IMR-90 (cell line): ENCODE measurements around the gene FXN. TPM values are rescaled to one million over a fixed set of nuclear protein-coding genes. Genes with fewer than 3 reads are reported as not detected.

Source experiments
- ATAC-seq: fragments of 200-7000 bp; cut with Tn5 transposase; 2 replicates; pipeline ENCODE4 v1.9.1; 2020; ENCODE audit warnings: low read depth, mild to moderate bottlenecking, moderate library complexity
- BruUV-seq: library from RNA; stranded (reverse); fragments of 400-500 nt; replicated peaks from 2 replicates; lab custom pipeline; 2021; lab: Mats Ljungman, UMichigan
- CTCF ChIA-PET: fragments of 300-600 bp; formaldehyde crosslinking; extraction: SDS; loops from one replicate; lab custom pipeline; 2021; ENCODE audit warnings: antibody characterized with exemption; lab: Yijun Ruan, JAX
- POLR2A ChIA-PET: fragments of 300-600 bp; sonication (Branson Sonifier 250); formaldehyde crosslinking; loops from one replicate; lab custom pipeline; 2022; ENCODE audit warnings: antibody characterized with exemption; ENCODE audit not compliant: unreplicated experiment; lab: Charles Lee
- DNase-seq: peaks from one replicate; pipeline ENCODE4 v3.0.0; 2013
- H2AFZ ChIP-seq: replicated peaks from 2 replicates; pipeline ENCODE3; 2013; ENCODE audit warnings: low read length, mild to moderate bottlenecking; ENCODE audit not compliant: poor library complexity
- H2AK5ac ChIP-seq: 2 replicates; pipeline ENCODE4 v1.6.1; 2013; ENCODE audit warnings: low read depth, low read length, inconsistent platforms
- H2AK9ac ChIP-seq: replicated peaks from 2 replicates; pipeline ENCODE3; 2013; ENCODE audit warnings: mild to moderate bottlenecking, low read depth, low read length, moderate library complexity; ENCODE audit not compliant: poor library complexity
- H2BK120ac ChIP-seq: 2 replicates; pipeline ENCODE4 v1.6.1; 2013; ENCODE audit warnings: low read depth, low read length, inconsistent platforms
- H2BK15ac ChIP-seq: 3 replicates; pipeline ENCODE4 v1.6.1; 2013; ENCODE audit warnings: low read depth, low read length, inconsistent platforms
- H2BK20ac ChIP-seq: 2 replicates; pipeline ENCODE4 v1.6.1; 2013; ENCODE audit warnings: low read depth, mild to moderate bottlenecking, inconsistent platforms, low read length, moderate library complexity
- H2BK5ac ChIP-seq: 2 replicates; pipeline ENCODE4 v1.6.1; 2013; ENCODE audit warnings: mild to moderate bottlenecking, low read depth, low read length, inconsistent platforms; ENCODE audit not compliant: poor library complexity, severe bottlenecking
- H3K14ac ChIP-seq: replicated peaks from 2 replicates; pipeline ENCODE4 v1.6.1; 2013; ENCODE audit warnings: low read depth, low read length, inconsistent platforms
- H3K18ac ChIP-seq: 2 replicates; pipeline ENCODE4 v1.6.1; 2013; ENCODE audit warnings: low read depth, low read length, control low read depth
- H3K23ac ChIP-seq: 2 replicates; pipeline ENCODE4 v1.6.1; 2013; ENCODE audit warnings: low read depth, low read length, inconsistent platforms
- H3K27ac ChIP-seq: 2 replicates; pipeline ENCODE4 v1.5.1; 2013; ENCODE audit warnings: mild to moderate bottlenecking, control low read depth, low read length; ENCODE audit not compliant: insufficient read depth
- H3K27me3 ChIP-seq: 2 replicates; pipeline ENCODE4 v1.6.1; 2013; ENCODE audit warnings: low read length; ENCODE audit not compliant: control insufficient read depth, insufficient read depth
- H3K36me3 ChIP-seq: 2 replicates; pipeline ENCODE4 v1.6.1; 2013; ENCODE audit warnings: low read length, mixed read lengths; ENCODE audit not compliant: control insufficient read depth, insufficient read depth
- H3K4ac ChIP-seq: 2 replicates; pipeline ENCODE4 v1.6.1; 2013; ENCODE audit warnings: low read depth, low read length, inconsistent platforms
- H3K4me1 ChIP-seq: 2 replicates; pipeline ENCODE4 v1.6.1; 2013; ENCODE audit warnings: low read length, mixed read lengths; ENCODE audit not compliant: control insufficient read depth, insufficient read depth
- H3K4me2 ChIP-seq: 2 replicates; pipeline ENCODE4 v1.6.1; 2013; ENCODE audit warnings: low read depth, mild to moderate bottlenecking, control low read depth, low read length, moderate library complexity
- H3K4me3 ChIP-seq: 2 replicates; pipeline ENCODE4 v1.5.1; 2013; ENCODE audit warnings: low read depth, mild to moderate bottlenecking, control low read depth, low read length, moderate library complexity; ENCODE audit not compliant: insufficient read depth
- H3K56ac ChIP-seq: 2 replicates; pipeline ENCODE4 v1.6.1; 2013; ENCODE audit warnings: low read length, inconsistent platforms; ENCODE audit not compliant: insufficient read depth; ENCODE audit errors: extremely low read depth
- H3K79me1 ChIP-seq, 2 experiments: 2 replicates each; pipeline ENCODE4 v1.6.1; 2013; ENCODE audit warnings: low read length in 2 of 2, inconsistent platforms in 1 of 2, low read depth in 1 of 2
- H3K9ac ChIP-seq: 2 replicates; pipeline ENCODE4 v1.6.1; 2013; ENCODE audit warnings: low read depth, low read length, control low read depth
- H3K9me1 ChIP-seq: 2 replicates; pipeline ENCODE4 v1.6.1; 2013; ENCODE audit warnings: low read length, inconsistent platforms; ENCODE audit not compliant: insufficient read depth
- H3K9me3 ChIP-seq: 2 replicates; pipeline ENCODE4 v1.6.1; 2013; ENCODE audit warnings: low read length; ENCODE audit not compliant: control insufficient read depth, insufficient read depth
- H4K20me1 ChIP-seq: 2 replicates; pipeline ENCODE4 v1.6.1; 2013; ENCODE audit warnings: low read length, inconsistent platforms; ENCODE audit not compliant: insufficient read depth
- H4K5ac ChIP-seq: 2 replicates; pipeline ENCODE4 v1.6.1; 2013; ENCODE audit warnings: mild to moderate bottlenecking, low read depth, low read length, control low read depth
- H4K8ac ChIP-seq, 2 experiments: 2 replicates each; pipeline ENCODE4 v1.6.1; 2013; ENCODE audit warnings: low read depth in 2 of 2, low read length in 2 of 2, control low read depth in 1 of 2, inconsistent platforms in 1 of 2
- H4K91ac ChIP-seq: 2 replicates; pipeline ENCODE4 v1.6.1; 2013; ENCODE audit warnings: low read depth, low read length, inconsistent platforms; ENCODE audit not compliant: insufficient read depth
- BHLHE40 ChIP-seq: fragments of 150-350 bp; IDR thresholded peaks from 2 replicates; pipeline ENCODE4 v1.6.1; 2016; ENCODE audit warnings: mild to moderate bottlenecking, low read depth, low read length
- CEBPB ChIP-seq: IDR thresholded peaks from 2 replicates; pipeline ENCODE4 v1.6.1; 2012; ENCODE audit warnings: low read depth, low read length, improper control_type of control experiment
- CHD1 ChIP-seq: IDR thresholded peaks from 2 replicates; pipeline ENCODE4 v1.6.1; 2012; ENCODE audit warnings: low read depth, low read length, improper control_type of control experiment
- FOS ChIP-seq: fragments of 150-350 bp; IDR thresholded peaks from 2 replicates; pipeline ENCODE4 v1.6.1; 2016; ENCODE audit warnings: low read depth, low read length
- MAFK ChIP-seq: IDR thresholded peaks from 2 replicates; pipeline ENCODE4 v1.6.1; 2012; ENCODE audit warnings: low read depth, low read length, improper control_type of control experiment
- MAZ ChIP-seq: IDR thresholded peaks from 2 replicates; pipeline ENCODE4 v1.6.1; 2012; ENCODE audit warnings: low read depth, mild to moderate bottlenecking, low read length, improper control_type of control experiment, moderate library complexity, borderline replicate concordance
- MXI1 ChIP-seq: IDR thresholded peaks from 2 replicates; pipeline ENCODE4 v1.6.1; 2012; ENCODE audit warnings: low read depth, mild to moderate bottlenecking, low read length, moderate library complexity, borderline replicate concordance
- NFE2L2 ChIP-seq: fragments of 150-350 bp; IDR thresholded peaks from 2 replicates; pipeline ENCODE4 v1.6.1; 2016; ENCODE audit warnings: low read depth, mild to moderate bottlenecking, low read length
- POLR2A ChIP-seq: IDR thresholded peaks from 2 replicates; pipeline ENCODE4 v1.6.1; 2012; ENCODE audit warnings: mild to moderate bottlenecking, low read depth, low read length
- RAD21 ChIP-seq: IDR thresholded peaks from 2 replicates; pipeline ENCODE4 v1.6.1; 2012; ENCODE audit warnings: low read length, improper control_type of control experiment
- RCOR1 ChIP-seq: IDR thresholded peaks from 2 replicates; pipeline ENCODE4 v1.6.1; 2012; ENCODE audit warnings: mild to moderate bottlenecking, low read length, improper control_type of control experiment; ENCODE audit not compliant: insufficient replicate concordance
- RFX5 ChIP-seq: IDR thresholded peaks from 2 replicates; pipeline ENCODE4 v1.8.0; 2012; ENCODE audit warnings: low read depth, mild to moderate bottlenecking, low read length, moderate library complexity
- SMC3 ChIP-seq: fragments of 150-350 bp; IDR thresholded peaks from 2 replicates; pipeline ENCODE4 v1.6.1; 2016; ENCODE audit warnings: low read depth, mild to moderate bottlenecking, antibody characterized with exemption, low read length, moderate library complexity
- WGBS, 2 experiments: methylation state at CpG; one replicate each; pipeline versions ENCODE4 v1.1.5 to v1.1.7; 2013; ENCODE audit warnings: missing lambda C conversion rate in 2 of 2; ENCODE audit not compliant: insufficient read length in 1 of 2; ENCODE audit errors: extremely low coverage in 2 of 2; 5-methylcytosine and 5-hydroxymethylcytosine counted together
- dilution Hi-C: fragments of 300-500 bp; cut with HindIII; formaldehyde crosslinking; loops from one replicate; pipeline ENCODE4 v1.14.3; 2018; ENCODE audit warnings: low sequenced_read_pairs; ENCODE audit not compliant: unreplicated experiment
- in situ Hi-C: fragments of 300-500 bp; cut with MboI; formaldehyde crosslinking; loops from 3 replicates; pipeline ENCODE4 v1.14.3; 2019; ENCODE audit warnings: low sequenced_read_pairs, inconsistent platforms, mixed read lengths
- intact Hi-C: fragments of 100-400 bp; cut with micrococcal nuclease; formaldehyde crosslinking; loops from 2 replicates; pipeline ENCODE4 v1.10.0; 2022
- polyA plus RNA-seq, 3 experiments: library from polyadenylated mRNA; depleted of rRNA; stranded (reverse); fragments of >200 nt; gene quantifications; 2 replicates each; pipeline ENCODE4 v1.2.3, GENCODE V29; 2012; ENCODE audit warnings: low replicate concordance in 1 of 3
- total RNA-seq: library from RNA; depleted of rRNA; stranded (reverse); fragments of >200 nt; gene quantifications from 2 replicates; pipeline ENCODE4 v1.2.3, GENCODE V29; 2012
- TF ChIP-seq, protein P1 (sequence below): fragments of 150-350 bp; IDR thresholded peaks from 2 replicates; pipeline ENCODE4 v1.6.1; 2016; ENCODE audit warnings: low read depth, mild to moderate bottlenecking, low read length, moderate library complexity, borderline replicate concordance
- TF ChIP-seq, protein P2 (sequence below): conservative IDR thresholded peaks from 2 replicates; pipeline ENCODE4 v1.5.1; 2012; ENCODE audit warnings: mild to moderate bottlenecking, low read depth, low read length, improper control_type of control experiment
- TF ChIP-seq, protein P3 (sequence below): fragments of 150-350 bp; IDR thresholded peaks from 2 replicates; pipeline ENCODE4 v1.6.1; 2017; ENCODE audit warnings: mild to moderate bottlenecking, antibody characterized with exemption, low read length, low read depth

FXN gene
- total and polyA plus RNA-seq, 2 of the 4 experiments (the other 2 are of a cell fraction): 3.9 to 18.1 TPM

DNA sequence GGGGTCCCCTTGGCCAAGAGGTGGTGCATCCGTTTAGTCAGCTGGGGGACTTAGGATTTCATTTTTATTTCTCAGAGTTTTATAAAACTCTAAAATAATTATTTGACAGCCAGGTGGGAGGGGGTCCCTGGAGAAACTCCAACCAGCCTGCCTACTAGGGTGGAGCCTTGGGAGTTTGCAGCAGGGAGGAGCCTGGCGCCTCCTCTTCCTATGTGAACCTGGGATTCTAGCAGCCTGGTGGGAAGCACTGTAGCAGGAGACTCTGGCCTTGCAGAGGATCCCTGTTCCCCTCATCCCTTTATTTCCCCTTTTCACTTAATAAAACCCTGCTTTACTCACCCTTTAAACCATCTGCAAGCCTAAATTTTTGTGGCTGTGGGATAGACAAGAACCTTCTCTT lies 50.8 kb downstream of the FXN start:
- Histone ChIP-seq H3K4me2 (no peak overlapping the region), H2BK5ac (no peak overlapping the region), H2BK20ac (no peak overlapping the region), H3K27ac (no peak overlapping the region; the same call in 1 of the 2 replicates), H3K9ac (no peak overlapping the region), H4K20me1 (no peaks in the 10 kb centered on the region), H2AK5ac (no peak overlapping the region), H2BK120ac (no peak overlapping the region), H2AFZ (no peak overlapping the region), H3K14ac (no peak overlapping the region), H3K36me3 (no peaks in the 10 kb centered on the region), H4K91ac (no peak overlapping the region), H3K18ac (no peak overlapping the region; the same call in 1 of the 2 replicates), H3K4me1 (peaks cover 7% of the 10 kb centered on the region), H3K56ac (no peak overlapping the region), H3K4ac (no peak overlapping the region), H3K79me1 (no peaks in the 10 kb centered on the region), H2AK9ac (no peak overlapping the region), H3K9me1 (no peaks in the 10 kb centered on the region), H3K4me3 (no peak overlapping the region), H3K27me3 (no peaks in the 10 kb centered on the region), H4K8ac (no peak overlapping the region), H2BK15ac (no peak overlapping the region), H3K23ac (no peak overlapping the region), H4K5ac (no peak overlapping the region), H3K9me3 (no peaks in the 10 kb centered on the region)
- dilution Hi-C loops (no loop called here), in situ Hi-C loops (no loop called here), intact Hi-C loops (no loop called here)
- no peak for TF ChIP-seq MXI1
- TF ChIP-seq, protein P1, sequence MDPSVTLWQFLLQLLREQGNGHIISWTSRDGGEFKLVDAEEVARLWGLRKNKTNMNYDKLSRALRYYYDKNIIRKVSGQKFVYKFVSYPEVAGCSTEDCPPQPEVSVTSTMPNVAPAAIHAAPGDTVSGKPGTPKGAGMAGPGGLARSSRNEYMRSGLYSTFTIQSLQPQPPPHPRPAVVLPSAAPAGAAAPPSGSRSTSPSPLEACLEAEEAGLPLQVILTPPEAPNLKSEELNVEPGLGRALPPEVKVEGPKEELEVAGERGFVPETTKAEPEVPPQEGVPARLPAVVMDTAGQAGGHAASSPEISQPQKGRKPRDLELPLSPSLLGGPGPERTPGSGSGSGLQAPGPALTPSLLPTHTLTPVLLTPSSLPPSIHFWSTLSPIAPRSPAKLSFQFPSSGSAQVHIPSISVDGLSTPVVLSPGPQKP: no peak
- no peak for TF ChIP-seq MAFK
- TF ChIP-seq MAZ: no peak
- TF ChIP-seq CEBPB: no peak
- TF ChIP-seq RCOR1: no peak
- no peak for TF ChIP-seq BHLHE40
- TF ChIP-seq RFX5: no peak
- TF ChIP-seq, protein P2, sequence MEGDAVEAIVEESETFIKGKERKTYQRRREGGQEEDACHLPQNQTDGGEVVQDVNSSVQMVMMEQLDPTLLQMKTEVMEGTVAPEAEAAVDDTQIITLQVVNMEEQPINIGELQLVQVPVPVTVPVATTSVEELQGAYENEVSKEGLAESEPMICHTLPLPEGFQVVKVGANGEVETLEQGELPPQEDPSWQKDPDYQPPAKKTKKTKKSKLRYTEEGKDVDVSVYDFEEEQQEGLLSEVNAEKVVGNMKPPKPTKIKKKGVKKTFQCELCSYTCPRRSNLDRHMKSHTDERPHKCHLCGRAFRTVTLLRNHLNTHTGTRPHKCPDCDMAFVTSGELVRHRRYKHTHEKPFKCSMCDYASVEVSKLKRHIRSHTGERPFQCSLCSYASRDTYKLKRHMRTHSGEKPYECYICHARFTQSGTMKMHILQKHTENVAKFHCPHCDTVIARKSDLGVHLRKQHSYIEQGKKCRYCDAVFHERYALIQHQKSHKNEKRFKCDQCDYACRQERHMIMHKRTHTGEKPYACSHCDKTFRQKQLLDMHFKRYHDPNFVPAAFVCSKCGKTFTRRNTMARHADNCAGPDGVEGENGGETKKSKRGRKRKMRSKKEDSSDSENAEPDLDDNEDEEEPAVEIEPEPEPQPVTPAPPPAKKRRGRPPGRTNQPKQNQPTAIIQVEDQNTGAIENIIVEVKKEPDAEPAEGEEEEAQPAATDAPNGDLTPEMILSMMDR: no peak
- TF ChIP-seq CHD1: no peak
- TF ChIP-seq, protein P3, sequence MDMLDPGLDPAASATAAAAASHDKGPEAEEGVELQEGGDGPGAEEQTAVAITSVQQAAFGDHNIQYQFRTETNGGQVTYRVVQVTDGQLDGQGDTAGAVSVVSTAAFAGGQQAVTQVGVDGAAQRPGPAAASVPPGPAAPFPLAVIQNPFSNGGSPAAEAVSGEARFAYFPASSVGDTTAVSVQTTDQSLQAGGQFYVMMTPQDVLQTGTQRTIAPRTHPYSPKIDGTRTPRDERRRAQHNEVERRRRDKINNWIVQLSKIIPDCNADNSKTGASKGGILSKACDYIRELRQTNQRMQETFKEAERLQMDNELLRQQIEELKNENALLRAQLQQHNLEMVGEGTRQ: no peak
- no peak for TF ChIP-seq SMC3
- TF ChIP-seq FOS: no peak
- no peak for TF ChIP-seq NFE2L2
- no peak for TF ChIP-seq POLR2A
- TF ChIP-seq RAD21: no peak
- DNase-seq (no peak), ATAC-seq (no peak)
- WGBS, 2 experiments: no CpG with 5 or more reads among the region's 2 CpGs
- ChIA-PET CTCF (interaction anchor here (1.2 kb wide), 1 partner anchor 107 kb away, joined by 4 read pairs; no protein-coding TSS in a partner anchor), POLR2A (no interaction called here)
- no TSS peak for BruUV-seq
